Measurements from ENCODE around the gene NEK6.

NEK6 gene

DNA sequence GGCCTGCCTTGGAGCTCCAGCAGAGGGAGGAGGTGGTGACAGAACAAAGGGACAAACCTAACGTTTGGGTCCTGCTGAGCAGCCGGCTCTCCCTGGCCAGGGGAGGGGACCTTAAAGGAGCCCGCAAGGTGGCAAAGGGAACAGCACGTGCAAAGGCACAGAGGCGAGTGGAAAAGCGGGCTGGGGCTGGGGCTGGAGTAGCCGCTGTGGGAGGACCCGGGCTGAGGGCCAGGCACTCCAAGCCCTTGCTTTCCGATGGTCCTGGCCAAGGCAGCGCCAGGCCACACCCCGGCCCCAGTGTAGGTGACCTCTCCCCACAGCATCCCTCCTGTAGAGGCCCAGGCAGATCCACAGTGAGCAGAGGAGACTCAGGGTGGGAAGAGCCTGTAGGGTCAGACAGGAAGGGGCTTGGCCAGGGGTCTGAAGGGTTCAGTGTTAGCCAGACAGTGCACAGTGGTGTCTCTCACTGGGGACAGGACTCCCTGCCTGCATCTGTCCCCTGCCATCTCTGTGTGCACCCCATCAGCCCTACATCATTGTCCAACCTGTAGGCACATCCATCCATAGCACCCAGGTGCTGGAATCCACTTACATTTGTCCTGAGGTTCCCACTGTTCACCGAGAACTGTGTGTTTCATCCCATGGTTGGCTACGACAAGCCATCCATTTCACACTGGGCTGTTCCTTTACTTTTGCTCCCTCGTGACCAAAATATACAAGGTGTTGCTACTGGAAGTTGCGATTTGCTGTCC, 77.0 kb downstream of the NEK6 start:
- no peak overlapping the region for H3K27ac ChIP-seq
- no peak for DNase-seq (ENCODE audit: low read depth, low spot score)

- H3K27ac ChIP-seq, result no peak overlapping the region
- DNase-seq (ENCODE audit: low read depth, low spot score), result no peak
Measured at GRCh38 chr9:124335320-124335707, 77.6 kb downstream of the NEK6 start.

DNA sequence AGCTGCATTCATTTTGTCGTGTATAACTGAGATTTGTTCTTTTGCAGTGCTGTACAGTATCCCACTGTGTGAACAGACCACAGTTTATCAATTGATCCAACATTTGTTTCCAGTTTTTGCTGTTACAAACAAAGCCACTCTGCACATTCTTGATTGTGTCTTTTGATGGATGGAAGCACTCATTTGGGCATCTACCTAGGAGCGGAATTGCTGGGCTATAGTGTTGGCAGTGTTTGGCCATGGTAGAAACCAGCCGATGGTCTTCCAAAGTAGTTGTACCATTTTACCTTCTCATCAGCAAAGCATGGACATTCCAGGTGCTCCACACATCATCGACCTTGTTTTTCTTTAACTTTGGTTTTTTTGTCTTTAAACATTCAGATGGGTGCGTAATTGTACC, 79.8 kb downstream of the NEK6 start:
- DNase-seq (ENCODE audit: low read depth, low spot score), result no peak

DNA sequence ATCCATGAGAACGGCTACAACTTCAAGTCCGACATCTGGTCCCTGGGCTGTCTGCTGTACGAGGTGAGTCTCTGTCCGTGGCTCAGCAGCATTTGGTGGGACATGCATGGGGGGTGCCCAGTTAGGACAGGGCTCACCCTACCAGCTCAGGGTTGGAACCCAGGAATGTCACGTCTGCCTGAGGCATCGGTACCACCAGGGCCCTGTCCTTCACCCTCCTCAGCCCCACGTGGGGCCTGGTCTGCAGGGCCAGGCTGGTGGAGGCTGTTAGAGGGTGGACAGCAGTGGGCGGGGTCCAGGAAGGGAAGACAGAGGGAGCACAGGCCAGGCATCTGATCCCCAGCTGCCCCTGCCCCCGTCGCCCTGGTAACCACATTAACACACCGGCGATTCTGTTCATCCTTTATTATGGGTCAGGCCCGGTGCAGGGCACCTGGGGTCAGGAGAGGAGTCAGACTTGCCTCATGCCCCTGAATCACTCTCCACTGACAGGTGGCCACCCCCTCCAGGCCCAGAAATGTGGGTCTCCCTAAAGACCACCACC, 81.9 kb downstream of the NEK6 start:
- no peak for DNase-seq (ENCODE audit: low read depth, low spot score)
- H3K27ac ChIP-seq, result no peak overlapping the region

More for the DNA sequence above, 79.8 kb downstream of the NEK6 start:
- no peak overlapping the region for H3K27ac ChIP-seq

DNA sequence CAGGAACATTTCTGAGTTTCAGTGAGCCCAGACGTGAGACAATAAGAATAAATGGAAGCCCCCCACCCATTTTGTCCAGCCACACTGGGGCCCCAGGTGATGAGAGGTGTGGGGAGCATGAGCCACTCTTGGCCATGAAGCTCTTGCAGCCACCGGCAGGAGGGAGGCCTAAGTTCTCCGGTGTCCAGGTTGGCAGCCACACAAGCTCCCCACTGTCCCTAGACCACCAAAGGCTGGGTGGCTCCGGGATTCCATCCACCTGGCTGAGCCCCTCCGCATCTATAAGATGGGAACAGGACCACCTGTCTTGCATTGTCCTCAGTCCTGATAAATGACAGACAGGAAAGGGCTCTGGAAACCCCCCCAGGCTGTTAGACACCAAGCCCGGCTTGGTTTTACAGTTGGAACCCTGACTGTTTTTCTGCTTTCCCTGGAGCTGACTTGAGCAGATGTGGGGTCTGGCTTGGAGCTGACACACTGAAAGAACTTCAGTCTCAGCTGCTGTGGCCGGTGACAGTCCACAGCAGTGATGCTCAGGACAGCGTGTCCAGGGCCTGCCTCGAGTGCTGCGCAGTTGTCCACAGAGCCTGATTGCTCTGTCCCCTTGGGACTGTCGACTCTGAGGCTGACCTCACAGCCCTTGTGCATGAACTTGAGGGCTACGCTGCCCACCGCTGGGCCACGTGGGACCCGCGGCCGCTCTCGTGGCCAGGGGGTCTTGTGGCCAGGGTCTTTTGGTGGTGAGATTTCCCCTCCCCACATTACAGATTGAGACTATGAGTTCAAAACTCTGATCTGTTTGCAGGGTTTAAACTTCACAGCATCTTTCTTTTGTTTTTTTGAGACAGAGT, 82.7 kb downstream of the NEK6 start:
- no peak for DNase-seq (ENCODE audit: low read depth, low spot score)
- no peak overlapping the region for H3K27ac ChIP-seq

- no peak overlapping the region for H3K27ac ChIP-seq
- no peak for DNase-seq (ENCODE audit: low read depth, low spot score)
Measured at GRCh38 chr9:124341455-124342170, 83.9 kb downstream of the NEK6 start.

DNA sequence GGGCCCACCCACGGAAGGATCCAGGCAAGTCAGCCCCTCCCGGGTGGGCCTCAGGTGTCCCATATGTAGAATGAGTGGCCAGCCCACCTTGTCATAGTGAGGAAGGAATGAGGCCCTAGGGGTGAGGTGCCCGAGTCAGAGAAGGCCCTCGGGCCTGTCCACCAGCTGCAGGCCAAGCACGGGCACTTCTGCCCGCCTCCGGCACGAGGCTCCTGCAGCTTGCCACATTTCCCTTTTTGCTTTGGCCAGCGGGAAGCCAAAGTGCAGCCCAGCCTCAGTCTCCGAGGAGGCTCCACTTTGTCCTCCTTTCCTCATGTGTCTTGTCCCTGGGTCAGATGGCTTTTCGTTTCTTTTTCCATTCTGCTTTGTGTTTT, 84.6 kb downstream of the NEK6 start:
- DNase-seq (ENCODE audit: low read depth, low spot score), result no peak
- H3K27ac ChIP-seq, result peak overlapping the region; percentile 34

GRCh38 chr9:124342776-124343485, 85.2 kb downstream of the NEK6 start:
- H3K27ac ChIP-seq, result peak overlapping the region; percentile 34
- DNase-seq (ENCODE audit: low read depth, low spot score), result peak; percentile 27

- H3K27ac ChIP-seq, result peak overlapping the region; percentile 34
- no peak for DNase-seq (ENCODE audit: low read depth, low spot score)
Measured at GRCh38 chr9:124343533-124344290, 86.0 kb downstream of the NEK6 start.

DNA sequence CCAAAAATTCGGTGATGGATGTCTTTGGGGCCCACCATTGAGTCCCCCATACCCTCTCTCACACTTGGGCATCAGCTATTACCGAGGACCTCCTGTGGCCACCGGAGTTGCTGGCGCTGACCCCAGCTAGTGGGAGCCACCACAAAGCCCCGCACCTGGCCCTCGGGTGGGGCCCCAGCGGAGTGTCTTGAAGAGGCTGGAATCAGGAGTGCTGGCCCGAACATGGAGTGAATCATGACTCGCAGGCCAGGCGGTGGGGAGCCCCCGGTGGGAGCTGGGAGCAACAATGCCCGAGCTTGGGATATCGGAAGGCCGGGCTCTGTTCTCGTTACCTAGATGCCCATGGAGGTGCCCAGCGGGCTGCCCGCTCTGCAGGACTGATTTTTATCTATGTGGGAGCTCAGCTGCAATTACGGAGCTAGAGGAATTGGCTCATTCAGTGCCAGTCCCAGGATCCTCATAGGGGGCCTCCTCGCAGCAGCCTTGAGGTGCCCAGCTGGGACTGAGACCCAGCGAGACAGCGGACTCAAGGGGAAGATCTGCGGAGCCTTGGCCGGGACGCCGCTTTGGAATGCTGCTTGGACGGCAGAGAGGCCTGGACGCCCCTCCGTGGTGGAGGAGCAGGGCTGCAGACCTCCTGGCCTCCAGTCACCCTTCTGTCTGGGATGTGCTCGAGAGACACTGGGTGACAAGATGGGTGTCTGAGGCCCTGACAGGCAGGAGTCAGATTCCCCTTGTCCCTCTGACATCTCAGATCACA, 86.7 kb downstream of the NEK6 start:
- no peak for DNase-seq (ENCODE audit: low read depth, low spot score)
- H3K27ac ChIP-seq, result no peak overlapping the region

DNA sequence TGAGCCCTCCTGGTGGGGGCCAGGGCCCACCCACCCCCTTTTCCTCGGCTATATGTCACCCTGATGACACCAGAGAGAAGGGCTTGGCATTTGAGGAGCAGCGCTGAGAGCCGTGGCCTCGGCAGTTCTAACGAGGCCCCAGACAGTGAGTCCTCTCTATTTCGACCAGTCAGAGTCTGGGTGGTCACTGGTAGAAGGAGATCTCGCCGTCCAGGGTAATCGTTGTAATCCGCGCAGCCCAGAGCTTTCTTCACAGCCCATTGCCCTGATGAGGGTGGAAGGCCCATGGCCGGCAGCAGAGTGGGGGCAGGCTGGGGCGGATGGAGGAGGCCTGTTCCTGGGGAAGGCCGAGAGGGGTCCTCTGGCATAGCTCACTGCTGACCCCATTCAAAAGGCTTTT, 87.3 kb downstream of the NEK6 start:
- H3K27ac ChIP-seq, result no peak overlapping the region
- DNase-seq (ENCODE audit: low read depth, low spot score), result no peak

GRCh38 chr9:124345751-124346281, 88.1 kb downstream of the NEK6 start:
- H3K27ac ChIP-seq, result no peak overlapping the region
- no peak for DNase-seq (ENCODE audit: low read depth, low spot score)

- no peak for DNase-seq (ENCODE audit: low read depth, low spot score)
- no peak overlapping the region for H3K27ac ChIP-seq
Measured at GRCh38 chr9:124346347-124347163, 88.8 kb downstream of the NEK6 start.

DNA sequence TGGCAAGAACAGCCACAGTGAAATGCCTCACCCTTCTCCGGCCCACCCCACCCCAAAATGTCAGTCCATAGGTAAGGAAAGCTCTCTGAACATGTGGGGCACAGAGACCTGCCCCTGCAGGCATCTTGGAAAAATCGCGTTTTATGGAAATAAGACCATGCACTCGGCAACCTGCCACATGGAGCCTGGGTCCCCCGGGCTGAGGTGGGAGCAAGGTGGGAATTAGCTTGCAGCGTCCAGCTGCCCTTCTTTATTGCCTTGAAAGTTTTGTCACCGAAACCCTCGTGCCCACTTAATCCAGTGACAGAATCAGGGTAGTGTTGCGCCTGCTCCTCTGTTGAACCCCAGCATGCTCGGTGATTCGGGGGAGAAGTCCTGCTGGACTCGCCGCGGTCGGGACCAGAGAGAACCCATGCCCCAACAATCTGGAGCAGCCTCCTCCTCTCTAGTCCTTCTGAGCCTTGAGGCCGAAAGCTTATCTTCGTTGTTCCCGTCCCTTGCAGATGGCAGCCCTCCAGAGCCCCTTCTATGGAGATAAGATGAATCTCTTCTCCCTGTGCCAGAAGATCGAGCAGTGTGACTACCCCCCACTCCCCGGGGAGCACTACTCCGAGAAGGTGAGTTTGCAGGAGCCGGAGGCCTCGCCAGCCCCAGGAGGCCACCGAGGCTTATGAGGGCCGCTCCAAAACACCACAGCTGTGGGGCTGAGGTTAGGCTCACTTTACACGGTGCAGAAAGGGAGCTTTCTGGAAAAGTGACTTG, 89.6 kb downstream of the NEK6 start:
- no peak for DNase-seq (ENCODE audit: low read depth, low spot score)

DNA sequence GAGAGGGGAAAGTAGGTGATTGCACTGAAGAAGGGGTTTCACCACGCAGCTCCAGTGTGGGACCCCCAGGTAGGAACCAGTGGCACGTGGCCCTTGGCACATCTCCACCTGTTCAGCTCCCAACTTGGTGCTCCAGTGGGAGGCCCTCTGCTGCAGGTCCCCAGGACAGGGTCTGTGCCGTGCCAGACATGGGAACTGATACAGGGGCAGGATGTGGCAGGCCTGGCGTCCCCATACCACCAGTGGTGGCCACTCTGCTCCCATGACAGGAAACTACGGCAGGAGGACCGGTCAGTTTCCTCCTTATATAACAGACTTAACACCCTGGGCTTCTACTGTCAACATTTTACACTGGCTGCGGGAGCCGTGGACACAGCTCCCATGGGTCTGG, 90.2 kb downstream of the NEK6 start:
- H3K27ac ChIP-seq, result no peak overlapping the region

More for the DNA sequence above, 89.6 kb downstream of the NEK6 start:
- H3K27ac ChIP-seq, result no peak overlapping the region

DNA sequence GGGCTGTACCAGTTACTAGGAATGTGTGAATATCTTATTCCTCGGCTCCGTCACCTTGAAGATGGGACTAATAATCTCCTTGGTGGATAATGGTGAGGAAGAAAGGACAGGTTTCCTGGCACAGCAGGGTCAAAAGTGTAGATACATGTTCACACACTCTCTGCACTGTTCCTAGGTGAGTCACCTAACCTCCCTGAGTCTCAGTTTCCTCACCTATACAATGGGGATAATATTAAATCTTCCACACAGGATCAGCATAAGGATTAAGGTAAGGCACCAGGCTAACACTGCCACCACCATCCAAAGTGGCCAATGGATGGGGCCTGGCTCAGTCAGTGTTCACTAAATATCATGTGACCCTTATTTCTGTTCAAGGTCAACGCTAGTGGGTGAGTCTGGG, 90.6 kb downstream of the NEK6 start:
- no peak overlapping the region for H3K27ac ChIP-seq
- DNase-seq (ENCODE audit: low read depth, low spot score), result no peak

More for the DNA sequence above, 90.2 kb downstream of the NEK6 start:
- DNase-seq (ENCODE audit: low read depth, low spot score), result no peak

- no peak overlapping the region for H3K27ac ChIP-seq
- DNase-seq (ENCODE audit: low read depth, low spot score), result no peak
Measured at GRCh38 chr9:124348831-124349230, 91.1 kb downstream of the NEK6 start.

All from epithelial cell of prostate (primary cell).